Astrocyte (in vitro differentiated cells and primary cell): ENCODE measurements around the gene COL28A1. TPM values are rescaled to one million over a fixed set of nuclear protein-coding genes. Genes with fewer than 3 reads are reported as not detected.

Experiments used
- DNase-seq: peaks from one replicate; pipeline ENCODE4 v3.0.0-alpha.2; 2010; ENCODE audit warnings: low read depth
- FAIRE-seq: peaks from 2 replicates; lab custom pipeline; 2011; peaks lifted over from hg19 to GRCh38; lab: Jason Lieb, UNC
- H2AFZ ChIP-seq: 2 replicates; pipeline ENCODE4 v1.6.0; 2012; ENCODE audit warnings: low read depth, low read length, inconsistent platforms
- H3K27ac ChIP-seq: 2 replicates; pipeline ENCODE4 v1.5.1; 2011; ENCODE audit warnings: low read depth, low read length, inconsistent platforms
- H3K27me3 ChIP-seq: 2 replicates; pipeline ENCODE4 v1.6.0; 2011; ENCODE audit warnings: low read length, inconsistent platforms; ENCODE audit not compliant: insufficient read depth
- H3K36me3 ChIP-seq: 2 replicates; pipeline ENCODE4 v1.5.1; 2011; ENCODE audit warnings: low read length, inconsistent platforms; ENCODE audit not compliant: insufficient read depth
- H3K4me1 ChIP-seq: 2 replicates; pipeline ENCODE4 v1.5.1; 2011; ENCODE audit warnings: low read length, inconsistent platforms; ENCODE audit not compliant: insufficient read depth
- H3K4me2 ChIP-seq: 2 replicates; pipeline ENCODE4 v1.6.0; 2012; ENCODE audit warnings: low read length, inconsistent platforms
- H3K4me3 ChIP-seq: 2 replicates; pipeline ENCODE4 v1.5.1; 2011; ENCODE audit warnings: low read depth, mild to moderate bottlenecking, low read length, inconsistent platforms; ENCODE audit not compliant: insufficient read depth
- H3K79me2 ChIP-seq: 2 replicates; pipeline ENCODE4 v1.6.0; 2012; ENCODE audit warnings: mild to moderate bottlenecking, low read length, inconsistent platforms; ENCODE audit not compliant: insufficient read depth
- H3K9ac ChIP-seq: 2 replicates; pipeline ENCODE4 v1.6.0; 2012; ENCODE audit warnings: mild to moderate bottlenecking, low read length, inconsistent platforms
- H3K9me3 ChIP-seq: 2 replicates; pipeline ENCODE4 v1.5.1; 2012; ENCODE audit warnings: low read depth, mild to moderate bottlenecking, low read length, inconsistent platforms; ENCODE audit not compliant: insufficient read depth
- H4K20me1 ChIP-seq: 2 replicates; pipeline ENCODE4 v1.6.0; 2012; ENCODE audit warnings: low read length, inconsistent platforms; ENCODE audit not compliant: insufficient read depth
- H3K27ac Mint-ChIP-seq: one replicate; pipeline ENCODE4 v1.8.0; 2021; ENCODE audit warnings: mild to moderate bottlenecking, mixed read lengths; ENCODE audit not compliant: unreplicated experiment
- H3K27me3 Mint-ChIP-seq: one replicate; pipeline ENCODE4 v1.8.0; 2021; ENCODE audit warnings: low read depth, mixed read lengths; ENCODE audit not compliant: unreplicated experiment
- H3K36me3 Mint-ChIP-seq: one replicate; pipeline ENCODE4 v1.8.0; 2021; ENCODE audit warnings: low read depth, mixed read lengths; ENCODE audit not compliant: unreplicated experiment
- H3K4me1 Mint-ChIP-seq: one replicate; pipeline ENCODE4 v1.8.0; 2021; ENCODE audit warnings: low read depth, mixed read lengths; ENCODE audit not compliant: unreplicated experiment
- H3K4me3 Mint-ChIP-seq: one replicate; pipeline ENCODE4 v1.8.0; 2021; ENCODE audit warnings: mild to moderate bottlenecking, moderate library complexity, mixed read lengths; ENCODE audit not compliant: unreplicated experiment
- H3K9me3 Mint-ChIP-seq: one replicate; pipeline ENCODE4 v1.8.0; 2021; ENCODE audit warnings: mild to moderate bottlenecking, mixed read lengths; ENCODE audit not compliant: unreplicated experiment
- CTCF ChIP-seq: IDR thresholded peaks from 2 replicates; pipeline ENCODE4 v1.5.1; 2011; ENCODE audit warnings: low read depth, mild to moderate bottlenecking, inconsistent platforms, low read length, moderate library complexity; ENCODE audit not compliant: insufficient read depth
- EZH2 ChIP-seq: IDR thresholded peaks from 2 replicates; pipeline ENCODE4 v1.6.1; 2012; ENCODE audit warnings: mild to moderate bottlenecking, low read length, inconsistent platforms; ENCODE audit not compliant: insufficient read depth
- total RNA-seq: library from RNA; stranded (reverse); gene quantifications from 2 replicates; pipeline ENCODE4 v1.2.1, GENCODE V29; 2021

Gene COL28A1
- total RNA-seq, 1 donor from 2014 or later: 0.11 TPM

GRCh38 chr7:7536396-7537019 lies 835 bp upstream of the COL28A1 start:
- no peak overlapping the region for H3K4me3 Mint-ChIP-seq
- Histone ChIP-seq H3K79me2 (no peaks in the 10 kb centered on the region), H3K27me3 (no peaks in the 10 kb centered on the region), H3K4me3 (no peak overlapping the region), H3K9me3 (no peaks in the 10 kb centered on the region), H3K27ac (no peak overlapping the region), H3K4me1 (no peaks in the 10 kb centered on the region), H2AFZ (no peak overlapping the region), H3K4me2 (no peak overlapping the region), H3K9ac (no peak overlapping the region), H3K36me3 (no peaks in the 10 kb centered on the region), H4K20me1 (no peaks in the 10 kb centered on the region)
- H3K27ac Mint-ChIP-seq: no peak overlapping the region
- TF ChIP-seq EZH2: no peak
- no peak for TF ChIP-seq CTCF
- no peaks in the 10 kb centered on the region for H3K36me3 Mint-ChIP-seq
- H3K27me3 Mint-ChIP-seq: no peaks in the 10 kb centered on the region
- DNase-seq: no peak
- H3K9me3 Mint-ChIP-seq: no peaks in the 10 kb centered on the region
- no peaks in the 10 kb centered on the region for H3K4me1 Mint-ChIP-seq
- no peak for FAIRE-seq

GRCh38 chr7:7533831-7534430 lies 1.7 kb downstream of the COL28A1 start:
- Mint-ChIP-seq H3K27ac (no peak overlapping the region), H3K4me1 (no peaks in the 10 kb centered on the region), H3K4me3 (no peak overlapping the region), H3K36me3 (no peaks in the 10 kb centered on the region), H3K27me3 (no peaks in the 10 kb centered on the region), H3K9me3 (no peaks in the 10 kb centered on the region)
- Histone ChIP-seq H3K9ac (no peak overlapping the region), H3K79me2 (no peaks in the 10 kb centered on the region), H2AFZ (no peak overlapping the region), H3K4me2 (no peak overlapping the region), H4K20me1 (no peaks in the 10 kb centered on the region), H3K36me3 (no peaks in the 10 kb centered on the region), H3K27me3 (no peaks in the 10 kb centered on the region), H3K4me3 (no peak overlapping the region), H3K4me1 (no peaks in the 10 kb centered on the region), H3K27ac (no peak overlapping the region), H3K9me3 (no peaks in the 10 kb centered on the region)
- no peak for DNase-seq
- TF ChIP-seq CTCF (no peak), EZH2 (no peak)
- FAIRE-seq: no peak

GRCh38 chr7:7529328-7529727 lies 6.3 kb downstream of the COL28A1 start:
- Histone ChIP-seq H3K27ac (no peak overlapping the region), H3K4me2 (no peak overlapping the region), H3K27me3 (no peaks in the 10 kb centered on the region), H2AFZ (no peak overlapping the region), H3K79me2 (no peaks in the 10 kb centered on the region), H3K4me1 (no peaks in the 10 kb centered on the region), H4K20me1 (no peaks in the 10 kb centered on the region), H3K9me3 (no peaks in the 10 kb centered on the region), H3K4me3 (no peak overlapping the region), H3K36me3 (no peaks in the 10 kb centered on the region), H3K9ac (no peak overlapping the region)
- DNase-seq (no peak), FAIRE-seq (no peak)
- H3K4me1 Mint-ChIP-seq: no peaks in the 10 kb centered on the region
- H3K9me3 Mint-ChIP-seq: no peaks in the 10 kb centered on the region
- H3K27me3 Mint-ChIP-seq: no peaks in the 10 kb centered on the region
- no peak overlapping the region for H3K27ac Mint-ChIP-seq
- no peaks in the 10 kb centered on the region for H3K36me3 Mint-ChIP-seq
- TF ChIP-seq CTCF (no peak), EZH2 (no peak)
- H3K4me3 Mint-ChIP-seq: no peak overlapping the region
